SK-N-MC (cell line): Measurements from ENCODE around the gene POLR1B.

ENCODE experiments used
- EZH2 ChIP-seq: fragments of 200-600 bp; sonication (generic); IDR thresholded peaks from one replicate; pipeline ENCODE4 v1.6.1; 2017; ENCODE audit warnings: antibody characterized with exemption
- POLR2AphosphoS5 ChIP-seq: IDR thresholded peaks from 2 replicates; pipeline ENCODE4 v1.6.1; 2012; ENCODE audit warnings: mild to moderate bottlenecking, low read depth, low read length, borderline replicate concordance

- TF ChIP-seq EZH2 (no peak), POLR2AphosphoS5 (no peak)
These were observed 42.6 kb downstream of the POLR1B start for GRCh38 chr2:112584891-112585250.
